Neutrophil (primary cell): ENCODE data around the gene OTOF.

Experiments used
- H3K27ac ChIP-seq: fragments of 200-600 bp; sonication (generic); 2 replicates; pipeline ENCODE4 v1.5.1; 2016; ENCODE audit warnings: mild to moderate bottlenecking, moderate library complexity
- H3K27me3 ChIP-seq: fragments of 200-600 bp; sonication (generic); 2 replicates; pipeline ENCODE4 v1.6.0; 2016; ENCODE audit warnings: mild to moderate bottlenecking
- H3K36me3 ChIP-seq: fragments of 200-600 bp; sonication (generic); 2 replicates; pipeline ENCODE4 v1.5.1; 2017
- H3K4me1 ChIP-seq, 2 experiments: fragments of 200-600 bp in 1 of 2; sonication (generic) in 1 of 2; 1 replicate in 1 of 2; 2 replicates in 1 of 2; pipeline versions ENCODE4 v1.5.1 to v1.6.1; 2013 to 2016; ENCODE audit warnings: low read depth in 1 of 2, low read length in 1 of 2, mild to moderate bottlenecking in 1 of 2, moderate library complexity in 1 of 2; ENCODE audit not compliant: control insufficient read depth in 1 of 2, insufficient read depth in 1 of 2
- H3K4me3 ChIP-seq, 2 experiments: fragments of 200-600 bp in 1 of 2; sonication (generic) in 1 of 2; 1 replicate in 1 of 2; 2 replicates in 1 of 2; pipeline ENCODE4 v1.5.1; 2013 to 2016; ENCODE audit warnings: low read depth in 1 of 2, low read length in 1 of 2, mild to moderate bottlenecking in 1 of 2, moderate library complexity in 1 of 2
- H3K9me3 ChIP-seq: fragments of 200-600 bp; sonication (generic); 2 replicates; pipeline ENCODE4 v1.5.1; 2016
- CTCF ChIP-seq: fragments of 200-600 bp; sonication (generic); IDR thresholded peaks from 2 replicates; pipeline ENCODE4 v1.5.1; 2016; ENCODE audit warnings: antibody characterized with exemption

OTOF gene

GRCh38 chr2:26462511-26463243, 15.2 kb downstream of the OTOF start:
- Histone ChIP-seq H3K4me3 (no peak overlapping the region), H3K4me1 (peaks cover 32 to 39% of the 10 kb centered on the region in 2 experiments), H3K27me3 (no peaks in the 10 kb centered on the region), H3K9me3 (no peaks in the 10 kb centered on the region), H3K36me3 (no peaks in the 10 kb centered on the region), H3K27ac (peak overlapping the region; percentile 3)
- peak; percentile 58 for TF ChIP-seq CTCF

- H3K36me3 ChIP-seq, result no peaks in the 10 kb centered on the region
- no peaks in the 10 kb centered on the region for H3K9me3 ChIP-seq
- no peak for TF ChIP-seq CTCF
- H3K4me3 ChIP-seq, result no peak overlapping the region
- H3K4me1 ChIP-seq, result peaks cover 38 to 45% of the 10 kb centered on the region in 2 experiments
- H3K27ac ChIP-seq, result peak overlapping the region; percentile 3
- no peaks in the 10 kb centered on the region for H3K27me3 ChIP-seq
Measured at GRCh38 chr2:26462100-26462499, 15.8 kb downstream of the OTOF start.

- no peak overlapping the region for H3K27ac ChIP-seq
- H3K4me3 ChIP-seq, result no peak overlapping the region
- H3K27me3 ChIP-seq, result no peaks in the 10 kb centered on the region
- no peaks in the 10 kb centered on the region for H3K36me3 ChIP-seq
- H3K4me1 ChIP-seq, result peaks cover 43 to 50% of the 10 kb centered on the region in 2 experiments
- no peaks in the 10 kb centered on the region for H3K9me3 ChIP-seq
- TF ChIP-seq CTCF, result no peak
Measured at GRCh38 chr2:26461601-26462023, 16.3 kb downstream of the OTOF start.

- H3K36me3 ChIP-seq, result no peaks in the 10 kb centered on the region
- no peaks in the 10 kb centered on the region for H3K27me3 ChIP-seq
- H3K4me1 ChIP-seq, result peaks cover 53 to 60% of the 10 kb centered on the region in 2 experiments
- H3K27ac ChIP-seq, result no peak overlapping the region
- no peak for TF ChIP-seq CTCF
- no peak overlapping the region for H3K4me3 ChIP-seq
- no peaks in the 10 kb centered on the region for H3K9me3 ChIP-seq
Measured at GRCh38 chr2:26460613-26461031, 17.3 kb downstream of the OTOF start.

GRCh38 chr2:26459991-26460612, 17.8 kb downstream of the OTOF start:
- Histone ChIP-seq H3K4me1 (peaks cover 58 to 65% of the 10 kb centered on the region in 2 experiments), H3K27ac (peak overlapping the region; percentile 46), H3K27me3 (no peaks in the 10 kb centered on the region), H3K36me3 (no peaks in the 10 kb centered on the region), H3K9me3 (no peaks in the 10 kb centered on the region), H3K4me3 (no peak overlapping the region)
- no peak for TF ChIP-seq CTCF
